Measurements from ENCODE around the gene EIF4G1. TPM values are rescaled to one million over a fixed set of nuclear protein-coding genes. Genes with fewer than 3 reads are reported as not detected.

EIF4G1 gene
- polyA plus RNA-seq, 1 donor: 203 TPM

Other genes starting within 250 kb of the EIF4G1 start
- gene HTR3E, start 217.5 kb upstream of the EIF4G1 start, polyA plus RNA-seq: 0.03 TPM
- 46.5 TPM for gene EIF2B5, start 179.2 kb upstream of the EIF4G1 start, polyA plus RNA-seq
- gene DVL3, start 159.2 kb upstream of the EIF4G1 start, polyA plus RNA-seq: 81.0 TPM
- 286 TPM for gene AP2M1, start 139.8 kb upstream of the EIF4G1 start, polyA plus RNA-seq
- 72.3 TPM for gene ABCF3, start 128.4 kb upstream of the EIF4G1 start, polyA plus RNA-seq
- gene VWA5B2, start 85.0 kb upstream of the EIF4G1 start, polyA plus RNA-seq: 18.6 TPM
- gene ALG3, start 65.6 kb upstream of the EIF4G1 start, polyA plus RNA-seq: 74.6 TPM
- gene EEF1AKMT4, start 64.9 kb upstream of the EIF4G1 start, polyA plus RNA-seq: 5.3 TPM
- 0.72 TPM for gene CAMK2N2, start 53.1 kb upstream of the EIF4G1 start, polyA plus RNA-seq
- gene ECE2, start 38.6 kb upstream of the EIF4G1 start, polyA plus RNA-seq: 1.4 TPM
- 148 TPM for gene PSMD2, start 15.4 kb upstream of the EIF4G1 start, polyA plus RNA-seq
- 14.9 TPM for gene FAM131A, start 23.0 kb downstream of the EIF4G1 start, polyA plus RNA-seq
- gene CLCN2, start 47.0 kb downstream of the EIF4G1 start, polyA plus RNA-seq: 27.5 TPM
- 167 TPM for gene POLR2H, start 47.1 kb downstream of the EIF4G1 start, polyA plus RNA-seq
- gene THPO, start 63.6 kb downstream of the EIF4G1 start, polyA plus RNA-seq: 1.9 TPM
- gene CHRD, start 65.4 kb downstream of the EIF4G1 start, polyA plus RNA-seq: 3.7 TPM
- 9.3 TPM for gene EPHB3, start 247.2 kb downstream of the EIF4G1 start, polyA plus RNA-seq

All from large intestine (tissue), 1 donor.